Prostate gland (tissue), 2 donors: ENCODE data around the gene SH2D3C.

Experiments used
- CTCF ChIP-seq, 4 experiments: fragments of 200-600 bp in 2 of 4; fragments of 450-650 bp in 2 of 4; sonication (generic) in 2 of 4; IDR thresholded peaks; 1 replicate in 3 of 4; 2 replicates in 1 of 4; pipeline ENCODE4 v1.5.1; 2016 to 2019; ENCODE audit warnings: antibody characterized with exemption in 4 of 4, mild to moderate bottlenecking in 2 of 4, moderate library complexity in 2 of 4
- POLR2AphosphoS5 ChIP-seq: sonication (generic); formaldehyde crosslinking; IDR thresholded peaks from one replicate; pipeline ENCODE4 v1.6.1; 2017; ENCODE audit warnings: antibody characterized with exemption

DNA sequence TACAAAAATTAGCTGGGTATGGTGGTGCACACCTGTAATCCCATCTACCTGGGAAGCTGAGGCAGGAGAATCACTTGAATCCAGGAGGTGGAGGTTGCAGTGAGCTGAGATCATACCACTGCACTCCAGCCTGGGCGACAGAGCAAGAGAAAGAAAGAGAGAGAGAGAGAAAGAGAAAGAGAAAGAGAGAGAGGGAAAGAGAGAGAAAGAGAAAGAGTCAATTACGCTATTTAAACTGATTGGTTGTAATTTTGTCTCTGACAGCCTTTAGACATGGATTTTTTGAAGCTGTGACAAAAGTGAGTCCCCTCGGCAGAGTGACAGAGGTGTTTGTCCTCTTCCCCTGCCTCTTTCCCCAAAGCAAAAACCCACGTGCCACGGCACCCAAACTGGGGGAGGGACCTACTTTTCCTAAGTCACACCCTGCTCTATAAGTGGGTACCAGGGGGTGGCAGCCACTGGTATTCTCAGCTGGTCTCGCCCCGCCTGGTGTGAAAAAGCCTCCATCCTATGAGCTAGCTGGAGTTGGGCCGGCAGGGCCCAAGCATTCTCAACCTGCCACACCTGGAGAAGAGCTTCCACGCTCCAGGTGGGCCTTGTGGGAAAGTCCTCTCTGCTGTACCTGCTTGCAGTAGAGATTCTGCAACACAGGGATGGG, 75.0 kb downstream of the SH2D3C start:
- no peak for TF ChIP-seq CTCF (IDR thresholded peaks at IDR 0.05)
- no peak for TF ChIP-seq POLR2AphosphoS5
